ENCODE results near the gene SLC15A2. TPM values are rescaled to one million over a fixed set of nuclear protein-coding genes. Genes with fewer than 3 reads are reported as not detected.

SLC15A2 gene
- total RNA-seq (2022; extraction: Qiagen RNA extraction; ENCODE audit: low read depth): 0.06 to 0.43 TPM (median 0.14 TPM) in 5 replicates

GRCh38 chr3:121894301-121894990 lies at the start of gene SLC15A2:
Gene SLC15A2 (plus strand): TSS chr3:121894401. CDS start chr3:121894477, 76 bp downstream.

Other genes with a start within 250 kb of the SLC15A2 start
- 0.07 to 0.20 TPM (median 0.16 TPM) in 4 of 5 replicates, not detected in the other for gene HCLS1, start 233.5 kb upstream of the SLC15A2 start, total RNA-seq (2022; extraction: Qiagen RNA extraction; ENCODE audit: low read depth)
- gene GOLGB1, start 144.7 kb upstream of the SLC15A2 start, total RNA-seq (2022; extraction: Qiagen RNA extraction; ENCODE audit: low read depth): 14.8 to 20.1 TPM (median 18.5 TPM) in 5 replicates
- gene IQCB1, start 59.3 kb upstream of the SLC15A2 start, total RNA-seq (2022; extraction: Qiagen RNA extraction; ENCODE audit: low read depth): 10.3 to 12.1 TPM (median 11.6 TPM) in 5 replicates
- gene EAF2, start 59.2 kb upstream of the SLC15A2 start, total RNA-seq (2022; extraction: Qiagen RNA extraction; ENCODE audit: low read depth): 2.4 to 2.9 TPM (median 2.8 TPM) in 5 replicates
- gene ILDR1, start 127.8 kb downstream of the SLC15A2 start, total RNA-seq (2022; extraction: Qiagen RNA extraction; ENCODE audit: low read depth): not detected in 5 replicates
- not detected in 5 replicates for gene CD86, start 161.0 kb downstream of the SLC15A2 start, total RNA-seq (2022; extraction: Qiagen RNA extraction; ENCODE audit: low read depth)